Small intestine (tissue), 7 donors: Measurements from ENCODE around the gene PARD3. TPM values are rescaled to one million over a fixed set of nuclear protein-coding genes. Genes with fewer than 3 reads are reported as not detected.
A peak's percentile ranks its signal among the peaks of the same experiment; 100 is the strongest.

ENCODE experiments used
- DNase-seq, 2 donors: peaks; one replicate each; pipeline versions ENCODE4 v3.0.0 to v3.0.0-alpha.2; 2013
- FAIRE-seq: peaks from 2 replicates; lab custom pipeline; 2012; peaks lifted over from hg19 to GRCh38; lab: Jason Lieb, UNC
- H3K27ac ChIP-seq, 3 donors: one replicate each; pipeline ENCODE4 v1.5.1; 2013; ENCODE audit warnings: low read length in 2 of 3, mild to moderate bottlenecking in 2 of 3, control low read depth in 1 of 3, inconsistent platforms in 1 of 3, low read depth in 1 of 3, moderate library complexity in 1 of 3
- H3K27me3 ChIP-seq, 3 donors: one replicate each; pipeline ENCODE4 v1.6.1; 2013; ENCODE audit warnings: low read length in 3 of 3, inconsistent platforms in 1 of 3; ENCODE audit not compliant: control insufficient read depth in 3 of 3, insufficient read depth in 3 of 3
- H3K36me3 ChIP-seq, 3 donors: one replicate each; pipeline ENCODE4 v1.6.1; 2013; ENCODE audit warnings: low read length in 3 of 3, inconsistent platforms in 1 of 3, low read depth in 1 of 3, mild to moderate bottlenecking in 1 of 3, moderate library complexity in 1 of 3; ENCODE audit not compliant: control insufficient read depth in 3 of 3, insufficient read depth in 2 of 3
- H3K4me1 ChIP-seq, 3 donors: one replicate each; pipeline ENCODE4 v1.6.1; 2013; ENCODE audit warnings: low read length in 2 of 3, inconsistent platforms in 1 of 3, low read depth in 1 of 3, mild to moderate bottlenecking in 1 of 3, moderate library complexity in 1 of 3; ENCODE audit not compliant: control insufficient read depth in 3 of 3, insufficient read depth in 2 of 3
- H3K4me3 ChIP-seq, 3 donors: one replicate each; pipeline ENCODE4 v1.5.1; 2013; ENCODE audit warnings: low read length in 3 of 3, control low read depth in 1 of 3, inconsistent platforms in 1 of 3, low read depth in 1 of 3, mild to moderate bottlenecking in 1 of 3, moderate library complexity in 1 of 3
- H3K9me3 ChIP-seq, 2 donors: one replicate each; pipeline ENCODE4 v1.6.1; 2013; ENCODE audit warnings: low read depth in 1 of 2, low read length in 1 of 2; ENCODE audit not compliant: control insufficient read depth in 2 of 2, insufficient read depth in 1 of 2
- WGBS, 3 donors: extraction: QIAGEN DNeasy Blood & Tissue Kit; methylation state at CpG; one replicate each; pipeline ENCODE4 v1.1.7; 2013; 5-methylcytosine and 5-hydroxymethylcytosine counted together
- polyA plus RNA-seq, 4 donors: library from polyadenylated mRNA; stranded (reverse) in 3 of 4; unstranded in 1 of 4; fragments of 200-250 nt in 3 of 4; fragments of 120-200 nt in 1 of 4; gene quantifications; one replicate each; pipeline versions ENCODE4 v1.2.1 to v1.2.3, GENCODE V29; 2013
- donor health status: healthy with polysubstance abuse.
- donor health status: control.
- donor health status: control.
- donor health status: Bipolar disorder and iron deficiency.
- donor health status: healthy.

Gene PARD3
- polyA plus RNA-seq, 4 donors: 14.3 to 24.3 (median 15.5) TPM

- Histone ChIP-seq H3K36me3 (peaks cover 0 to 2% (median 0%) of the 10 kb centered on the region in 3 donors), H3K27me3 (no peaks in the 10 kb centered on the region), H3K4me3 (no peak overlapping the region), H3K9me3 (no peaks in the 10 kb centered on the region), H3K4me1 (peaks cover 0 to 18% (median 2%) of the 10 kb centered on the region in 3 donors), H3K27ac (no peak overlapping the region)
- DNase-seq: peak; percentile 14 to 43
- WGBS, 3 donors: 62 to 81% (median 74%) methylated on average over 4 of the region's 4 CpGs
- FAIRE-seq: no peak
These were observed 334.8 kb downstream of the PARD3 start for GRCh38 chr10:34480345-34480744.

- FAIRE-seq: no peak
- H3K27me3 ChIP-seq: no peaks in the 10 kb centered on the region
- H3K36me3 ChIP-seq: peaks cover 0 to 2% (median 0%) of the 10 kb centered on the region in 3 donors
- H3K4me1 ChIP-seq: peaks cover 0 to 18% (median 2%) of the 10 kb centered on the region in 3 donors
- DNase-seq: peak; percentile 83 to 91
- H3K9me3 ChIP-seq: no peaks in the 10 kb centered on the region
- no peak overlapping the region for H3K4me3 ChIP-seq
- peak overlapping the region in 1 of 3 donors; percentile 42 for H3K27ac ChIP-seq
- 36 to 78% (median 45%) methylated on average over 7 of the region's 7 CpGs for WGBS, 3 donors
These were observed 335.4 kb downstream of the PARD3 start for GRCh38 chr10:34479520-34480179.

GRCh38 chr10:34477249-34477648 lies 337.8 kb downstream of the PARD3 start:
- Histone ChIP-seq H3K36me3 (peaks cover 0 to 1% (median 0%) of the 10 kb centered on the region in 3 donors), H3K9me3 (no peaks in the 10 kb centered on the region), H3K4me1 (peaks cover 0 to 18% (median 2%) of the 10 kb centered on the region in 3 donors), H3K4me3 (no peak overlapping the region), H3K27ac (no peak overlapping the region), H3K27me3 (no peaks in the 10 kb centered on the region)
- WGBS, 3 donors: 19 to 65% (median 51%) methylated on average over 2 of the region's 2 CpGs
- DNase-seq: peak; percentile 42
- FAIRE-seq: no peak

- Histone ChIP-seq H3K27me3 (no peaks in the 10 kb centered on the region), H3K36me3 (no peaks in the 10 kb centered on the region), H3K27ac (no peak overlapping the region), H3K9me3 (no peaks in the 10 kb centered on the region), H3K4me3 (no peak overlapping the region), H3K4me1 (peaks cover 0 to 18% (median 2%) of the 10 kb centered on the region in 3 donors)
- DNase-seq (peak; percentile 40 to 55), FAIRE-seq (no peak)
- 50 to 79% (median 73%) methylated on average over 3 of the region's 3 CpGs for WGBS, 3 donors
These were observed 338.5 kb downstream of the PARD3 start for GRCh38 chr10:34476608-34477007.

- Histone ChIP-seq H3K27me3 (no peaks in the 10 kb centered on the region), H3K27ac (no peak overlapping the region), H3K4me3 (no peak overlapping the region), H3K9me3 (no peaks in the 10 kb centered on the region), H3K4me1 (peaks cover 0 to 18% (median 2%) of the 10 kb centered on the region in 3 donors), H3K36me3 (no peaks in the 10 kb centered on the region)
- no peak for FAIRE-seq
- DNase-seq: no peak
- 85 to 92% (median 90%) methylated on average over 5 of the region's 5 CpGs for WGBS, 3 donors
These were observed 339.3 kb downstream of the PARD3 start for GRCh38 chr10:34475786-34476185.

- DNase-seq: no peak
- no peaks in the 10 kb centered on the region for H3K36me3 ChIP-seq
- H3K9me3 ChIP-seq: no peaks in the 10 kb centered on the region
- no peak for FAIRE-seq
- H3K27ac ChIP-seq: no peak overlapping the region
- no peaks in the 10 kb centered on the region for H3K27me3 ChIP-seq
- peaks cover 0 to 16% (median 2%) of the 10 kb centered on the region in 3 donors for H3K4me1 ChIP-seq
- 56 to 82% (median 61%) methylated on average over 2 of the region's 2 CpGs for WGBS, 3 donors
- H3K4me3 ChIP-seq: no peak overlapping the region
These were observed 339.8 kb downstream of the PARD3 start for GRCh38 chr10:34475274-34475646.

DNA sequence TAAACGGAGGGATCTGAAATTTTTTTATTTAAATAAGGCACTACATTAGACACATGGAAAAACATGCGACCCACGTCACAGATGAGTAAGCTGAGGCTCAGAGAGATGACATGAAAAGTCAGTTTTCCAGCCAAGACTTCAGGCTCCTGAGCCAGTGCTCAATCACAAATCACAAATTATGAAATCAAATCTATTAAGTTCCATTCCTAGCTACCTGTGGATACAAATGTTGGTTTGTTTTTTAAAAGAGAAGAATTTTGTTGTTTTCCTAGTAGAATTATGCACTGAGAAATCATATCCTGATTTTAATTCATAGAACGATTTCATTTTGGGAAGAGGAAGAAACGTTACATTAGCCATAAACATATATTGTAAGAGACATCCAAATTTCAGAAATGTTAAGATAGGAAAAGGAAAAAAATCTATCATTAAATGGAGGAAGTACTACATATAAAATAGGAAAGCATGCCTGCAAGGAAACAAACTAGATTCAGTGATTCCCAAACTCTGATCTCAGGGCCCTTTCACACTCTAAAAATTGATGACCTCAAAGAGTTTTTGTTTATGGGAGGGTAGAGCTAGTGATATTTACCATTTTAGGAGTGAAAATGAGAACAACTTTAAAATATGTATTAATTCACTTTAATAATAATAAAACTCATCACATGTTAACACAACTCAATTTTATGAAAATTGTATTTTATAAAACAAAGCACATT lies 340.4 kb downstream of the PARD3 start:
- Histone ChIP-seq H3K4me3 (no peak overlapping the region), H3K27ac (no peak overlapping the region), H3K9me3 (no peaks in the 10 kb centered on the region), H3K27me3 (no peaks in the 10 kb centered on the region), H3K36me3 (no peaks in the 10 kb centered on the region), H3K4me1 (peaks cover 0 to 11% (median 2%) of the 10 kb centered on the region in 3 donors)
- DNase-seq: no peak
- FAIRE-seq: no peak
- 86 to 91% (median 89%) methylated on average over 5 of the region's 5 CpGs for WGBS, 3 donors

GRCh38 chr10:34474009-34474376 lies 341.1 kb downstream of the PARD3 start:
- FAIRE-seq (no peak), DNase-seq (no peak)
- no peak overlapping the region for H3K27ac ChIP-seq
- H3K27me3 ChIP-seq: no peaks in the 10 kb centered on the region
- peaks cover 0 to 5% (median 0%) of the 10 kb centered on the region in 3 donors for H3K4me1 ChIP-seq
- H3K36me3 ChIP-seq: no peaks in the 10 kb centered on the region
- 86 to 94% (median 91%) methylated on average over 2 of the region's 2 CpGs for WGBS, 3 donors
- H3K4me3 ChIP-seq: no peak overlapping the region
- no peaks in the 10 kb centered on the region for H3K9me3 ChIP-seq
